ENCODE measurements around the gene AQP12B.

The AQP12B gene

DNA sequence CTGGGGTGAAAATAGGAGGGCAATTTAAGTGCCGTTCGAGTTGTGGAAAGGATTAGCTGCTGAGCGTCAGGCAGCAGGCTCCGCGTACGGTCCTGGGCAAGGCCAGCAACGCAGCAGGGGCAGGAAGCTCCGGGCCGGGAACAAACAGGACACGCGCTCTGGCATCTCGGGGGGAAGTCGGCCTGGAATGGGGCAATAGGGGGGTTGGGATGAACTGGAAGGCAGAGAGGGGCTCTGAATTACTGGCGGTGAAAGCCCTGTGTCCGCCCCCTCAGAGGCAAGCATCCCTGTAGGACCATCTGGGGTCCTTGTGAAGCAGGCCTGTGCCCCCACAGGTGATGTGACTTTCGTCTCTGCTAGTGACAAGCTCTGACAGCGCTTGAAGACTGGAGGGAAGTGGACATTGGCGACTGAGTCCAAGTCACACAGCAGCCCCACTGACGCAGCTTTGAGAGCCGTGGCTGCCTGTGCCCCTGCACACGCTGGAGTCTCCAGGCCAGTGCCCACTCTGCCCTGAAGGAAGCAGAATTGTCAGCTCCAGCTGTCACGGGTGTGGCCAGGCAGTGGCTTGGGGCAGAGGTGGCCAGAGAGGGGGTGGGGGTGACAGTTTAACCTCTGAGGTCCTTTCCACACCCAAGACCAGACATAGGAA lies 35.1 kb downstream of the AQP12B start:
- DNase-seq, result no peak

DNA sequence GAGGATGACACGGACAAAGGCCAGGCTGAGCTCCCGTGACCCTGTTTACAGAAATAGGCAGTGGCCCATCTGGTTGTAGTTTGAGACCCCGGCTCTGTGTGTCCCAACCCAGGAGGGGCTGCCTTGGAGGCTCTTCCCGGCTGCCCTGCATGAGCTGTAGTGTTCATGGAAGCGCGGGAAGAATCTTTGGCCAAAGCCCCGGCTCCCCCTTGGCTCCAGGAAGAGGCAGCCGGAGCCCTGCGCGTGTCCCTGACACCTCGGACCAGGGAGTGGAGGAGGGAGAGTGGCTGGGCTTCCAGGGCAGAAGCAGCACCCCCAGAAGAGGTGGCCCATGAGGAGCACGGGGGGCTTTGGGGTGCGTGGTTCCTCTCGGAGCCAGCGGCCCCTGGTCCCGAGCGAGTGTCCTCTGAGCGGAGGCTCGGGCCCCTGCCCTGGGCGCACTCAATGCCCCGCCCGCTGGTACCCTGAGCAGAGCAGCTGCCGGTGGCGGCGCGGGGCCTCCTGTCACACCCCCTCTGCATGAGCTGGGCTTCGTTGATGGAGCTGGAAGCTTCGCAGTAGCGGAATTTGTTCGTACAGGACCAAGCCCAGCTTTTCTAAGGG lies 35.7 kb downstream of the AQP12B start:
- DNase-seq, result no peak

GRCh38 chr2:240646176-240646899 lies 36.3 kb downstream of the AQP12B start:
- DNase-seq, result no peak

- no peak for DNase-seq
These were observed 36.9 kb downstream of the AQP12B start for GRCh38 chr2:240645801-240646175.

DNA sequence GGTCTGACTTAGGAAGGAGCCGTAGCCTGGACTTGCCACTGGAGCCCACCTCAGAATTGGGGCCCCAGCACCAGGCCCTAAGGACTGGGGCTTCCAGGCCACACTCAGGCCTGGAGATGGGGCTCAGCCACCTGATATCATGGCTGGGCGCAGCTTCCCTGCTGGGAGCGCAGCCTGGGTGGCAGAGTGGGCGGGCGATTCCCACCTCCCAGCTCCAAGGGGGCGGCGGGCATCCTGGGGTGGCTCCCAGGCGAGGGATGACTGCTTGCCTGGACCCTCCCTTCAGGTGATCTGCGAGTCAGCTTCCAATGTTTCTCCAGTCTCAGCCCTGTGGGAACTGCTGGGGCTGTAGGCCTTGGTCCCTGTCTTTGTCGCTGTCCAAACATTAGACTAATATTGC lies 37.3 kb downstream of the AQP12B start:
- DNase-seq, result no peak

GRCh38 chr2:240644859-240645301 lies 37.8 kb downstream of the AQP12B start:
- no peak for DNase-seq

DNA sequence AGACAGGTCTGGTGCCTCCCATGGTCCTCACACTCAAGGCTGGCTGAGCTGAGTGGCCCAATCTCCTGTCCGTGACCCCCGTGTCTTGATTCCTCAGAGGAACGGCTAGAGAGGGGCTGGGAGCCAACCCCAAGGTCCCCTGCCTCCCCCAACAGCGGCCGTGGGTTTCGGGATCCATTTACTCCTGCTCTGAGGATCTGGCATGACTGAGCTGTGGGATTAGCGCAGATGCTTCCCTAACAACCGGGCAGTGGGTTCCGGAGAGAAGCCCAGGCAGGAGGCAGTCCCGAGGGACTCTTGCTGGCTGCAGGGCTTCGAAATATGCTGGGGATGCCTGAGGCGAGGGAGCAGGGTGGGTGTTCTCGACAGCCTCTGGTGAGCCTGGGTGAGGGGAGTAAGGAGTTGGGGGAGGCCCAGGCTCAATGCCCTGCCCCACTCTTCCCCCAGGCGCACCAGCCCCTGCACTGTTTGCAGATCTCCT lies 38.5 kb downstream of the AQP12B start:
- DNase-seq, result no peak

DNA sequence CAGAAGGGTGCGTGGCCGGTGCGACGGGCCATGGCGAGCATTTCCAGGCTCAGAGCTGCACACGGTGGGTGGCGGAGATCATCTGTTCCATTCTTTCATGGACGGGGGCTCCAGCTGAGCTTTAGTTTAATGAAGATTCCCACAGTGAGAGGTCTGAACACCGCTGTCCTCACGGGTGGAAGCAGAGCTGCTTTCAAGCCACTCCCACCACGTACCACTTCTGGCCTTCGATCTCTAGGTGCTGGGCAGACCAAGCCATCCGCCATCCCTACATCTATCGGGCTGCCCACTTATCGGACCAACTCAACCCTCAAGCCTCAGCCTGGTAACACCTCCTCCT lies 38.9 kb downstream of the AQP12B start:
- DNase-seq, result no peak

GRCh38 chr2:240643093-240643810 lies 39.4 kb downstream of the AQP12B start:
- no peak for DNase-seq

GRCh38 chr2:240642806-240643092 lies 39.9 kb downstream of the AQP12B start:
- DNase-seq, result no peak

DNA sequence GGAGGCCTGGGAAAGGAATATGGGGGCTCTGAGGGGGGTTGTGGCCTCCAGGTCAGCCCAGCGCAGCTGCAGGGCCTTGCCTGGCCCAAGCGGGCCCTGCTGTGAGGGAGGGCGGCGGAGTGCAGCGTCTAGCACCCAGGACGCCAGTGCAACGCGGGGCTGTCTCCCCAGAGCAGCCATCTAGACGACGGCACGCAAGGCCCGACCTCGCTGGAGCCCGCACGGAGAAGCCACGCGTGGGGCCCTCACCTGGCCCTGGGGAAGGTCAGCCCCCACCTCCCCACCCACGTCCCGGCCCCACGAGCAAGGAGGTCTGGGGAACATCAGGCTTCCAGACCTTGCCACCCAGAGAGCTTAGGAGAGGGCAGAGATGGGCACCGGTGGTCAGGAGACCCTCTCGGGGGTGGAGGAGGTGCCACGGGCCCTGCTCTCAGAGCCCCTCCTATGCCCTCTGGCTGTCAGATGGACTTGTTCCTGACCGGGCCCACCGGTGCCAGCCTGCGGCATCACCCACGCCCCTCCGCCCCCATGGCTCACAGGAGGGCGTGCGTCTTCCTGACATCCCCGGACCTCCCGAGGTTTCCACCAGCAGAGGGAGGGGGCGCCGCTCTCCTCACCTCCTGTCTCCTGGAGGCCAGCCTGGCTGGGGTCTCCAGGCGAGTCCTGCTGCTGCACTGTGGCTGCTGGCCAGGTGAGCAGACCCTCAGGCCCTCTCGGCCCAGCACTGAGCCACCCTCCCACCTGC lies 40.5 kb downstream of the AQP12B start:
- no peak for DNase-seq

- no peak for DNase-seq
These were observed 41.7 kb downstream of the AQP12B start for GRCh38 chr2:240640939-240641338.

- no peak for DNase-seq
These were observed 43.1 kb downstream of the AQP12B start for GRCh38 chr2:240639566-240639965.

DNA sequence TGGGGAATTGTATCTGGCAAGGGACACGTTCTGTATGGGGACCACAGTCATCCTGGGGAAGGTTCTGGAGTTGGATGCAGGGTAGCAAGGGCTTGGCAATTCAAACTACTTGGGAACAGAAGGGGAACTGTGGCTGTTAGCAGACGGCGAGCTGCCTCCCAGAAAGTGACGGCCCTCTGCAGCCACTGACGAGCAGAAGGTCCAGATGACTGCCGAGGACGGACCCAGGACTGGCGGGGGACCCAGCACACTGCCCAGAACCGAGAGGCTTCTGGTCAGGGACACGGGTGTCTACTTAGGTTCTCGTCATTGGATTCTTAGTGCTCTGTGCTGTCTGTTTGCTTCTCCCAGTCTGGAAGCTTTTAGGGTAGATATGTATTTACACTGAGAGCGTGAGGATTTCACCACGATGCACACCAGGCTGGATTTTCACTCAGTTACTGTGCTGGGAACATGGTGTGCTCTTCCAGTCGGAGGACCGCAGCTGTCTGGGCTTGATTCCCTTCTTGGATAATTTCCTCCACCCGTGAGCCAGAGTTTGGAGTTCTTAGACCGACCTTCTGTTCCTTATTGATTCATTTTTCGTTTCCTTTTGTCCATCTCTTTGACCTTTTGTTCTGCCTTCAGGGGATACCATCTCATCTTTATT lies 44.0 kb downstream of the AQP12B start:
- DNase-seq, result no peak

GRCh38 chr2:240637901-240638345 lies 44.8 kb downstream of the AQP12B start:
- no peak for DNase-seq

DNA sequence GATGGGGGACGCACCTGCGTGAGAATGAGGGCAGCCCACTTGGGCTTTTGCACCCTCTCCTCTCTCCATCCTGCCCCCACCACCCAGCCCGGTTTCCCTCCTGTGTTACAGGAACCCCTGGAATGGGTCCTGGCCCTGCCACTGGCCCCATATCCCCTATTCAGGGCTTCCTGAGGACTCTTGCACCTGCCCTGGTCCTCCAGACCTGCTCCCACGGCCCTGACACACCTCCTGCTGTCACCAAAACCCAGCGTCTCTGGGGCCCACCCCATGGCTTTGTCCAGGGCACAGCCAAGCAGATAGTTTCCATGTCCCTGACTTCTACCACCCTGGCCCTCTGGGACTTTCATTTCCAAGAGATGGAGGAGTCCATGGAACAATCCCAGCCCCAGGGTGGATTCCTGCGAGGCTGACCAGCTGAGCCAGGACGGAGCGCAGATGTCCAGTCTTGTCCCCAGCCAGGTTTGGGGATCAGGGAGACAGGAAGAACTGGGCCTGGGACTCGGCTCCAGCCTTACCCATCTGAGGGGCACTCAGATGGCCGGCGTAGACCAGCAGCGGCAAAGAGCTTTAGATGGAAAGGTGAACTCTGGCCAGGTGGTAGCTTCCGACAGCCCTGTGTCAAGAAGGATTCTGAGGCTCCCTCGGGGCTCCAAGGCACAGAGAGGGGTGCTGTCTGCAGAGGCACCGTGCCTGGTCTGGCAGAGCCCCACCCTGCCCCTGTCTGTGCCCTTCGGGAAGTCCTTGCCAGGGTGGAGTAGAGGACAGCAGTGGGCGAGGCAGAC lies 45.4 kb downstream of the AQP12B start:
- no peak for DNase-seq

DNA sequence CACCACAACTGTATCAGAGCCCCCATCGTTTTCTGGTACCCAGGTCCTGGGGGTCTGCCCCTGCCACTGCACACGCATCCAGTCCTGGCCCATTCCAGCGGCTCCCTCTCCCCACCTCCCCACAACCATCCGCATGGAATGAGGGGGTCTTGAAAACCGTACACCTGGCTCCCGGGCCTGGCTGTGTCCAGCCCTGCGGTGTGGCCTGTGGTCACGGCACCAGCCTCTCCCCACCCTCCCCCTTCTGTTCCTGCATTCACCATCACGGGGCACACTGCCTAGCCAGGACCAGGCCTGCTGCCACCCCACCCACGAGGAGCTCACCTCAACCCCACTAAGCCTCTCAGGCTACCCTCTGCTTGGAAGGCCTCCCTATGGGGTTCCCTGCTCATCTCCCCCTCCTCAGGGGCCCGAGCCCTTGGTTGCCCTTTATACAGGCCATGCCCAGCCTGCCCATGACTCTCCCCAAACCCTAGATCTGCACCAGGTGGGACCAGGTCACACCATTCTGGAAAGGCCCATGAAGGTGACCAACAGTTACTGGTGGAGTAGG lies 46.0 kb downstream of the AQP12B start:
- DNase-seq, result no peak

GRCh38 chr2:240635998-240636547 lies 46.6 kb downstream of the AQP12B start:
- DNase-seq, result no peak

GRCh38 chr2:240635121-240635997 lies 47.3 kb downstream of the AQP12B start:
- DNase-seq, result no peak

DNA sequence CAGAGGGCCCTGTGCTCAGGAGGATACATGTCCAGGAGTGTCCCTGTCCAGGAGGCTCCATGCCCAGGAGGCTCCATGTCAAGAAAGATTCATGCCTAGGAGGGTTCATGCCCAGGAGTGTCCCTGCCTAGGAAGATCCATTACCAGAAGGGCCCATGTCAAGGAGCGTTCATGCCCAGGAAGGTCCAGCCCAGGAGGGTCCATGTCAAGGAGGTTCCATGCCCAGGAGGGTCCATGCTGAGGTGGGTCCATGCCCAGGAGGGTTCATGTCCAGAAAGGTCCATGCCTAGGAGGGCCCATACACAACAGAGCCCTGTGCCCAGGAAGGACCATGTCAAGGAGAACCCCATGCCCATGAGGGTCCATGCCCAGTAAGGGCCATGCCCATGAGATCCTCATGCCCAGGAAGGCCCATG lies 50.4 kb downstream of the AQP12B start:
- DNase-seq, result no peak
